OCI-LY7 (cell line): ENCODE results near the gene ABLIM1. TPM values are rescaled to one million over a fixed set of nuclear protein-coding genes. Genes with fewer than 3 reads are reported as not detected.

Source experiments
- BruUV-seq: library from RNA; stranded (reverse); fragments of 400-500 nt; replicated peaks from 2 replicates; lab custom pipeline; 2021; lab: Mats Ljungman, UMichigan
- CTCF ChIA-PET: fragments of 300-600 bp; sonication (Branson Sonifier 250); formaldehyde crosslinking; loops from one replicate; lab custom pipeline; 2022; ENCODE audit warnings: antibody characterized with exemption; ENCODE audit not compliant: unreplicated experiment; lab: Charles Lee
- POLR2A ChIA-PET: fragments of 300-600 bp; sonication (Branson Sonifier 250); formaldehyde crosslinking; loops from one replicate; lab custom pipeline; 2022; ENCODE audit warnings: antibody characterized with exemption; lab: Charles Lee
- DNase-seq: peaks from one replicate; pipeline ENCODE4 v3.0.0-alpha.2; 2015; ENCODE audit warnings: low spot score
- H2AFZ ChIP-seq: fragments of 200-600 bp; sonication (generic), shearing (Covaris generic); 2 replicates; pipeline ENCODE4 v1.6.1; 2014; ENCODE audit warnings: mild to moderate bottlenecking, antibody characterized with exemption, low read length, moderate library complexity
- H3K27ac ChIP-seq: fragments of 200-600 bp; sonication (generic); 2 replicates; pipeline ENCODE4 v1.5.1; 2014; ENCODE audit warnings: mixed run types, low read depth, mild to moderate bottlenecking, moderate library complexity, low read length, inconsistent platforms; ENCODE audit not compliant: poor library complexity, severe bottlenecking
- H3K36me3 ChIP-seq: fragments of 200-600 bp; sonication (generic); 2 replicates; pipeline ENCODE4 v1.6.1; 2014; ENCODE audit warnings: mild to moderate bottlenecking, antibody characterized with exemption, low read length, moderate library complexity, mixed read lengths; ENCODE audit not compliant: insufficient read depth
- H3K4me1 ChIP-seq: fragments of 200-600 bp; sonication (generic); 2 replicates; pipeline ENCODE4 v1.5.1; 2014; ENCODE audit warnings: mild to moderate bottlenecking, low read length; ENCODE audit not compliant: insufficient read depth, poor library complexity, severe bottlenecking
- H3K4me2 ChIP-seq: fragments of 200-600 bp; sonication (generic); 2 replicates; pipeline ENCODE4 v1.6.1; 2014; ENCODE audit warnings: mild to moderate bottlenecking, low read length
- H3K4me3 ChIP-seq: fragments of 200-600 bp; sonication (generic); 2 replicates; pipeline ENCODE4 v1.5.1; 2014; ENCODE audit warnings: mild to moderate bottlenecking, low read depth, low read length; ENCODE audit not compliant: poor library complexity, severe bottlenecking
- H3K79me2 ChIP-seq: fragments of 200-600 bp; sonication (generic); 2 replicates; pipeline ENCODE4 v1.6.1; 2016; ENCODE audit warnings: low read depth, mild to moderate bottlenecking, low read length, moderate library complexity, mixed read lengths; ENCODE audit not compliant: insufficient read depth
- H3K9me2 ChIP-seq: fragments of 200-600 bp; sonication (generic); 2 replicates; pipeline ENCODE4 v1.6.1; 2016; ENCODE audit warnings: mild to moderate bottlenecking, low read length, mixed read lengths; ENCODE audit not compliant: insufficient read depth
- H3K9me3 ChIP-seq: fragments of 200-600 bp; sonication (generic); 2 replicates; pipeline ENCODE4 v1.6.1; 2014; ENCODE audit warnings: mild to moderate bottlenecking, mixed run types, low read length, mixed read lengths
- H4K20me1 ChIP-seq: fragments of 200-600 bp; sonication (generic); 2 replicates; pipeline ENCODE4 v1.6.1; 2014; ENCODE audit warnings: mild to moderate bottlenecking, antibody characterized with exemption, low read length, moderate library complexity, mixed read lengths; ENCODE audit not compliant: insufficient read depth
- EZH2phosphoT487 ChIP-seq: fragments of 200-600 bp; sonication (generic); IDR thresholded peaks from 2 replicates; pipeline ENCODE4 v1.6.1; 2018; ENCODE audit warnings: low read depth, borderline replicate concordance, mild to moderate bottlenecking, mixed run types, antibody characterized with exemption, low read length, moderate library complexity, mixed read lengths
- intact Hi-C: fragments of 100-400 bp; cut with micrococcal nuclease; formaldehyde crosslinking; loops from one replicate; pipeline ENCODE4 v1.10.0; 2022; ENCODE audit not compliant: unreplicated experiment
- total RNA-seq, 2 experiments: library from RNA; depleted of rRNA in 1 of 2; stranded (reverse); fragments of >200 nt in 1 of 2; shearing (Covaris generic) in 1 of 2; gene quantifications; 2 replicates each; pipeline ENCODE4 v1.2.3, GENCODE V29; 2014 to 2022
- TF ChIP-seq, protein P1 (sequence below): fragments of 200-600 bp; sonication (generic); conservative IDR thresholded peaks from 2 replicates; pipeline ENCODE4 v1.5.1; 2014; ENCODE audit warnings: mild to moderate bottlenecking, antibody characterized with exemption, low read length, moderate library complexity, mixed read lengths

Gene ABLIM1
- total RNA-seq, 2 experiments from 2014 or later: 94.2 to 268 TPM

DNA sequence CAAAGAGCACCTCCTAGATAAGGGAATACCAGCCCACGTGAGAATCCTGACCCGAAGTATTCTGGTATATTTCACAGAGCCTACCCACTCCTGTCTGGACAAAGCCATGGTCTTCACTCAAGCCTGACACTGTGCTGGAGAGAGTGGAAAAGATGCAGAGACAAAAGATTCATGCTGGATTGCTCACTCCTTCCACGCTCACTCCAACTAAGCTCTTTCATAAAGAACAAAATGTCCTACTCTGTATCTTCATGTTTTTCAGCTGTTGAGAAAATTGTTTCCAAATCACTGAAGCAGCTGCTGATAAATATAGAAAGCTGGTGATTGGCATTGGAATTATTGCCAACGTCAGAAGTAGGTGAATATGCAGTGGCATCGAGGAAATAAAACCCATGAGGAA lies 106.0 kb downstream of the ABLIM1 start:
- Histone ChIP-seq H3K4me3 (no peak overlapping the region), H3K36me3 (no peaks in the 10 kb centered on the region), H3K4me2 (no peak overlapping the region), H3K9me2 (no peaks in the 10 kb centered on the region), H3K9me3 (0 out of 2 replicates have a peak, but pooled peaks cover 4% of the 10 kb centered on the region), H2AFZ (no peak overlapping the region), H4K20me1 (no peaks in the 10 kb centered on the region), H3K27ac (no peak overlapping the region), H3K4me1 (peaks cover 15% of the 10 kb centered on the region), H3K79me2 (no peaks in the 10 kb centered on the region)
- TF ChIP-seq, protein P1, sequence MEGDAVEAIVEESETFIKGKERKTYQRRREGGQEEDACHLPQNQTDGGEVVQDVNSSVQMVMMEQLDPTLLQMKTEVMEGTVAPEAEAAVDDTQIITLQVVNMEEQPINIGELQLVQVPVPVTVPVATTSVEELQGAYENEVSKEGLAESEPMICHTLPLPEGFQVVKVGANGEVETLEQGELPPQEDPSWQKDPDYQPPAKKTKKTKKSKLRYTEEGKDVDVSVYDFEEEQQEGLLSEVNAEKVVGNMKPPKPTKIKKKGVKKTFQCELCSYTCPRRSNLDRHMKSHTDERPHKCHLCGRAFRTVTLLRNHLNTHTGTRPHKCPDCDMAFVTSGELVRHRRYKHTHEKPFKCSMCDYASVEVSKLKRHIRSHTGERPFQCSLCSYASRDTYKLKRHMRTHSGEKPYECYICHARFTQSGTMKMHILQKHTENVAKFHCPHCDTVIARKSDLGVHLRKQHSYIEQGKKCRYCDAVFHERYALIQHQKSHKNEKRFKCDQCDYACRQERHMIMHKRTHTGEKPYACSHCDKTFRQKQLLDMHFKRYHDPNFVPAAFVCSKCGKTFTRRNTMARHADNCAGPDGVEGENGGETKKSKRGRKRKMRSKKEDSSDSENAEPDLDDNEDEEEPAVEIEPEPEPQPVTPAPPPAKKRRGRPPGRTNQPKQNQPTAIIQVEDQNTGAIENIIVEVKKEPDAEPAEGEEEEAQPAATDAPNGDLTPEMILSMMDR: no peak
- no peak for TF ChIP-seq EZH2phosphoT487
- ChIA-PET POLR2A (interaction anchor here (0.7 to 1.5 kb wide), 5 partner anchors 9 to 302 kb away, joined by 3 to 8 read pairs (median 3); no protein-coding TSS in a partner anchor), CTCF (interaction anchor here (1.2 kb wide), 1 partner anchor 248 kb away, joined by 3 read pairs; no protein-coding TSS in a partner anchor)
- intact Hi-C loops: loop anchor here (2.0 to 10.0 kb wide), 3 partner anchors 151 to 863 kb away; no protein-coding TSS in a partner anchor
- BruUV-seq: no TSS peak
- no peak for DNase-seq

GRCh38 chr10:114551636-114551972 lies 106.5 kb downstream of the ABLIM1 start:
- H3K4me2 ChIP-seq: no peak overlapping the region
- CTCF ChIA-PET: interaction anchor here (1.2 kb wide), 1 partner anchor 247 kb away, joined by 3 read pairs; no protein-coding TSS in a partner anchor
- H4K20me1 ChIP-seq: no peaks in the 10 kb centered on the region
- no peak overlapping the region for H2AFZ ChIP-seq
- H3K79me2 ChIP-seq: no peaks in the 10 kb centered on the region
- no peaks in the 10 kb centered on the region for H3K9me2 ChIP-seq
- no peaks in the 10 kb centered on the region for H3K36me3 ChIP-seq
- H3K9me3 ChIP-seq: no peaks in the 10 kb centered on the region
- no TSS peak for BruUV-seq
- H3K4me1 ChIP-seq: peaks cover 15% of the 10 kb centered on the region
- intact Hi-C loops: loop anchor here (2.0 to 10.0 kb wide), 3 partner anchors 327 to 863 kb away; no protein-coding TSS in a partner anchor
- H3K4me3 ChIP-seq: no peak overlapping the region
- POLR2A ChIA-PET: interaction anchor here (0.7 to 1.0 kb wide), 3 partner anchors 80 to 301 kb away, joined by 3 to 8 read pairs (median 3); no protein-coding TSS in a partner anchor
- DNase-seq: no peak
- no peak for TF ChIP-seq EZH2phosphoT487
- TF ChIP-seq, protein P1: no peak
- no peak overlapping the region for H3K27ac ChIP-seq
